NB4 (cell line): ENCODE measurements around the gene TSPAN7.

ENCODE experiments used
- DNase-seq: peaks from one replicate; pipeline ENCODE4 v3.0.0; 2010; ENCODE audit warnings: low read depth
- H3K4me3 ChIP-seq: one replicate; pipeline ENCODE4 v1.5.1; 2011; ENCODE audit warnings: mild to moderate bottlenecking, low read depth, low read length, moderate library complexity
- MAX ChIP-seq: IDR thresholded peaks from 2 replicates; pipeline ENCODE4 v1.6.1; 2011; ENCODE audit warnings: low read depth, low read length
- MYC ChIP-seq: IDR thresholded peaks from 2 replicates; pipeline ENCODE4 v1.6.1; 2011; ENCODE audit warnings: low read depth, low read length
- POLR2A ChIP-seq: IDR thresholded peaks from 2 replicates; pipeline ENCODE4 v1.6.1; 2011; ENCODE audit warnings: mild to moderate bottlenecking; ENCODE audit not compliant: insufficient read length; ENCODE audit errors: extremely low read depth
- TF ChIP-seq, protein P1 (sequence below): IDR thresholded peaks from one replicate; pipeline ENCODE4 v1.5.1; 2012; ENCODE audit warnings: low read depth, low read length

Gene TSPAN7

DNA sequence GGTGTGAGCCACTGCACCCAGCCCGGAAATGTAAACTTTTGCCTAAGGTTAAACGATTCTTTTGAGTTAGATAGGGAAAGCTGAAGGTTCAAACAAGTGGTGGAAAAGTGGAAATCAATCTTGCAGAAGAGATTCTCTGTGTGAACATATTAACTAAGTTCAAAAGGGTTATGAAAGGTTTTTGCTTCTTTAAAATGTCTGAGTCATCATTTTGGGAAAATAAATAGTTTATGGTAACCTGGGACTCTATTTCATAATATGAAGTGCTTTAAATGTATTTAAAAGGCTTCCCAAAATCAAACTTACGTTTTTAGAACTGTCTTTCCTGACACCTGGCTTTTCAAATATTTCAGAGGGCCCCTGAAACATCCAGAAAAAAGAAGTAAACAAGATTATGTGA, 166.3 kb downstream of the TSPAN7 start:
- TF ChIP-seq MAX (no peak), POLR2A (no peak), MYC (no peak)
- TF ChIP-seq, protein P1, sequence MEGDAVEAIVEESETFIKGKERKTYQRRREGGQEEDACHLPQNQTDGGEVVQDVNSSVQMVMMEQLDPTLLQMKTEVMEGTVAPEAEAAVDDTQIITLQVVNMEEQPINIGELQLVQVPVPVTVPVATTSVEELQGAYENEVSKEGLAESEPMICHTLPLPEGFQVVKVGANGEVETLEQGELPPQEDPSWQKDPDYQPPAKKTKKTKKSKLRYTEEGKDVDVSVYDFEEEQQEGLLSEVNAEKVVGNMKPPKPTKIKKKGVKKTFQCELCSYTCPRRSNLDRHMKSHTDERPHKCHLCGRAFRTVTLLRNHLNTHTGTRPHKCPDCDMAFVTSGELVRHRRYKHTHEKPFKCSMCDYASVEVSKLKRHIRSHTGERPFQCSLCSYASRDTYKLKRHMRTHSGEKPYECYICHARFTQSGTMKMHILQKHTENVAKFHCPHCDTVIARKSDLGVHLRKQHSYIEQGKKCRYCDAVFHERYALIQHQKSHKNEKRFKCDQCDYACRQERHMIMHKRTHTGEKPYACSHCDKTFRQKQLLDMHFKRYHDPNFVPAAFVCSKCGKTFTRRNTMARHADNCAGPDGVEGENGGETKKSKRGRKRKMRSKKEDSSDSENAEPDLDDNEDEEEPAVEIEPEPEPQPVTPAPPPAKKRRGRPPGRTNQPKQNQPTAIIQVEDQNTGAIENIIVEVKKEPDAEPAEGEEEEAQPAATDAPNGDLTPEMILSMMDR, result no peak
- H3K4me3 ChIP-seq, result no peak overlapping the region
- DNase-seq, result no peak

GRCh38 chrX:38732866-38733265, 171.5 kb downstream of the TSPAN7 start:
- DNase-seq, result no peak
- H3K4me3 ChIP-seq, result no peak overlapping the region
- TF ChIP-seq MYC (no peak), MAX (no peak), POLR2A (no peak)
- TF ChIP-seq, protein P1, result no peak
